ENCODE results near the gene MAPK11. TPM values are rescaled to one million over a fixed set of nuclear protein-coding genes. Genes with fewer than 3 reads are reported as not detected.

MAPK11 gene
- total and polyA plus RNA-seq, 4 donors = 8.3 to 15.3 (median 11.9) TPM

- no peak overlapping the region for H3K4me3 ChIP-seq
- peaks cover 0 to 14% (median 0%) of the 10 kb centered on the region in 5 donors for H3K4me1 ChIP-seq (ENCODE audit: control insufficient read depth in 5 of 5, insufficient read depth in 5 of 5, low read length in 5 of 5)
- 87 to 93% methylated on average over 28 to 34 of the region's 45 CpGs for WGBS, 2 donors
- ATAC-seq (ENCODE audit: insufficient read depth, low FRiP score) = no peak
- H3K36me3 ChIP-seq (ENCODE audit: control insufficient read depth in 4 of 4, insufficient read depth in 4 of 4, low read length in 4 of 4) = peaks cover 0 to 2% (median 0%) of the 10 kb centered on the region in 4 donors
- H3K9me3 ChIP-seq (ENCODE audit: control insufficient read depth in 4 of 4, insufficient read depth in 3 of 4, low read length in 3 of 4) = no peaks in the 10 kb centered on the region
- no peak for TF ChIP-seq CTCF (IDR thresholded peaks at IDR 0.05; ENCODE audit: control extremely low read depth, extremely low read depth)
- no peak overlapping the region for H3K9ac ChIP-seq (ENCODE audit: insufficient read depth in 1 of 2, low read length in 2 of 2)
- H3K27ac ChIP-seq (ENCODE audit: low read depth in 1 of 2, low read length in 1 of 2) = no peak overlapping the region
- no peak for DNase-seq
- no peaks in the 10 kb centered on the region for H3K27me3 ChIP-seq (ENCODE audit: control insufficient read depth in 3 of 3, insufficient read depth in 3 of 3, low read length in 2 of 3)
These were observed 46.2 kb upstream of the MAPK11 start for GRCh38 chr22:50316114-50317065.

GRCh38 chr22:50315289-50316113, 45.3 kb upstream of the MAPK11 start:
- TF ChIP-seq CTCF (IDR thresholded peaks at IDR 0.05; ENCODE audit: control extremely low read depth, extremely low read depth) = no peak
- H3K27me3 ChIP-seq (ENCODE audit: control insufficient read depth in 3 of 3, insufficient read depth in 3 of 3, low read length in 2 of 3) = no peaks in the 10 kb centered on the region
- DNase-seq (no peak), ATAC-seq (ENCODE audit: insufficient read depth, low FRiP score) (no peak)
- H3K4me3 ChIP-seq = no peak overlapping the region
- no peak overlapping the region for H3K9ac ChIP-seq (ENCODE audit: insufficient read depth in 1 of 2, low read length in 2 of 2)
- 89 to 91% methylated on average over 18 of the region's 18 CpGs for WGBS, 2 donors
- no peaks in the 10 kb centered on the region for H3K9me3 ChIP-seq (ENCODE audit: control insufficient read depth in 4 of 4, insufficient read depth in 3 of 4, low read length in 3 of 4)
- peaks cover 0 to 2% (median 0%) of the 10 kb centered on the region in 4 donors for H3K36me3 ChIP-seq (ENCODE audit: control insufficient read depth in 4 of 4, insufficient read depth in 4 of 4, low read length in 4 of 4)
- peaks cover 0 to 14% (median 0%) of the 10 kb centered on the region in 5 donors for H3K4me1 ChIP-seq (ENCODE audit: control insufficient read depth in 5 of 5, insufficient read depth in 5 of 5, low read length in 5 of 5)
- no peak overlapping the region for H3K27ac ChIP-seq (ENCODE audit: low read depth in 1 of 2, low read length in 1 of 2)

GRCh38 chr22:50314455-50315288, 44.5 kb upstream of the MAPK11 start:
- Histone ChIP-seq H3K9ac (ENCODE audit: insufficient read depth in 1 of 2, low read length in 2 of 2) (no peak overlapping the region), H3K27ac (ENCODE audit: low read depth in 1 of 2, low read length in 1 of 2) (peak overlapping the region in 1 of 2 donors; percentile 43), H3K4me3 (no peak overlapping the region), H3K36me3 (ENCODE audit: control insufficient read depth in 4 of 4, insufficient read depth in 4 of 4, low read length in 4 of 4) (peaks cover 0 to 2% (median 0%) of the 10 kb centered on the region in 4 donors), H3K9me3 (ENCODE audit: control insufficient read depth in 4 of 4, insufficient read depth in 3 of 4, low read length in 3 of 4) (no peaks in the 10 kb centered on the region), H3K4me1 (ENCODE audit: control insufficient read depth in 5 of 5, insufficient read depth in 5 of 5, low read length in 5 of 5) (peaks cover 0 to 15% (median under 1%) of the 10 kb centered on the region in 5 donors), H3K27me3 (ENCODE audit: control insufficient read depth in 3 of 3, insufficient read depth in 3 of 3, low read length in 2 of 3) (no peaks in the 10 kb centered on the region)
- DNase-seq = peak; percentile 38 to 57 (median 56)
- 18 to 35% methylated on average over 33 of the region's 33 CpGs for WGBS, 2 donors
- peak; percentile 77 for ATAC-seq (ENCODE audit: insufficient read depth, low FRiP score)
- TF ChIP-seq CTCF (IDR thresholded peaks at IDR 0.05; ENCODE audit: control extremely low read depth, extremely low read depth) = no peak
